WTC11 (cell line): Measurements from ENCODE around the gene RABL6. TPM values are rescaled to one million over a fixed set of nuclear protein-coding genes. Genes with fewer than 3 reads are reported as not detected.

Experiments
- ATAC-seq: fragments of 200-7000 bp; cut with Tn5 transposase; 2 replicates; pipeline ENCODE4 v1.10.0; 2021; ENCODE audit warnings: mild to moderate bottlenecking, moderate library complexity
- CTCF ChIA-PET: fragments of 300-600 bp; sonication (Branson Sonifier 250); formaldehyde crosslinking; loops from one replicate; lab custom pipeline; 2021; ENCODE audit warnings: antibody characterized with exemption; lab: Charles Lee
- POLR2A ChIA-PET: fragments of 350-600 bp; sonication (Branson Sonifier 250); formaldehyde crosslinking; loops from one replicate; lab custom pipeline; 2021; ENCODE audit warnings: antibody characterized with exemption; lab: Charles Lee
- DNase-seq: peaks from one replicate; pipeline ENCODE4 v3.0.0; 2021; ENCODE audit warnings: low spot score
- H3K27ac Mint-ChIP-seq: 2 replicates; pipeline ENCODE4 v1.8.0; 2021; ENCODE audit warnings: mixed read lengths
- H3K27me3 Mint-ChIP-seq: 2 replicates; pipeline ENCODE4 v1.8.0; 2021; ENCODE audit warnings: low read depth, mild to moderate bottlenecking, moderate library complexity, mixed read lengths
- H3K36me3 Mint-ChIP-seq: 2 replicates; pipeline ENCODE4 v1.8.0; 2021; ENCODE audit warnings: mixed read lengths
- H3K4me1 Mint-ChIP-seq: 2 replicates; pipeline ENCODE4 v1.8.0; 2022; ENCODE audit warnings: mixed read lengths
- H3K4me3 Mint-ChIP-seq: 2 replicates; pipeline ENCODE4 v1.8.0; 2021; ENCODE audit warnings: mild to moderate bottlenecking, moderate library complexity, mixed read lengths
- H3K9me3 Mint-ChIP-seq: 2 replicates; pipeline ENCODE4 v1.8.0; 2021; ENCODE audit warnings: mixed read lengths
- CTCF ChIP-seq: fragments of 200-600 bp; IDR thresholded peaks from 2 replicates; pipeline ENCODE4 v1.8.0; 2022; ENCODE audit warnings: antibody characterized with exemption
- ESRRA ChIP-seq: sonication (generic); formaldehyde crosslinking; IDR thresholded peaks from 2 replicates; pipeline ENCODE4 v1.8.1; 2022; ENCODE audit warnings: mild to moderate bottlenecking, missing genetic modification reagents, borderline replicate concordance
- FOXP1 ChIP-seq: sonication (generic); formaldehyde crosslinking; IDR thresholded peaks from 2 replicates; pipeline ENCODE4 v1.8.0; 2022; ENCODE audit warnings: missing genetic modification reagents, mild to moderate bottlenecking, moderate library complexity, borderline replicate concordance
- GRHL2 ChIP-seq: fragments of 250-450 bp; sonication (Bioruptor Pico); IDR thresholded peaks from 2 replicates; pipeline ENCODE4 v1.8.0; 2022; ENCODE audit warnings: mild to moderate bottlenecking, moderate library complexity; ENCODE audit not compliant: insufficient replicate concordance, severe bottlenecking
- IRF2 ChIP-seq: sonication (generic); formaldehyde crosslinking; IDR thresholded peaks from 2 replicates; pipeline ENCODE4 v1.8.0; 2022; ENCODE audit warnings: low read depth, missing genetic modification reagents, borderline replicate concordance
- MYBL2 ChIP-seq: sonication (generic); formaldehyde crosslinking; IDR thresholded peaks from 2 replicates; pipeline ENCODE4 v1.8.1; 2023; ENCODE audit warnings: mild to moderate bottlenecking, moderate library complexity, missing genetic modification reagents
- NFE2L1 ChIP-seq: sonication (generic); formaldehyde crosslinking; IDR thresholded peaks from 2 replicates; pipeline ENCODE4 v1.8.1; 2023; ENCODE audit warnings: missing genetic modification reagents
- NFYB ChIP-seq: sonication (generic); formaldehyde crosslinking; conservative IDR thresholded peaks from 2 replicates; pipeline ENCODE4 v1.8.0; 2022; ENCODE audit warnings: low read depth, missing genetic modification reagents
- PRDM15 ChIP-seq: sonication (generic); formaldehyde crosslinking; IDR thresholded peaks from 2 replicates; pipeline ENCODE4 v1.8.0; 2022; ENCODE audit warnings: missing genetic modification reagents
- STAT6 ChIP-seq: sonication (generic); formaldehyde crosslinking; conservative IDR thresholded peaks from 2 replicates; pipeline ENCODE4 v1.8.1; 2023; ENCODE audit warnings: mild to moderate bottlenecking, low read depth, missing genetic modification reagents, moderate library complexity
- ZNF263 ChIP-seq: sonication (generic); formaldehyde crosslinking; IDR thresholded peaks from 2 replicates; pipeline ENCODE4 v1.8.1; 2022; ENCODE audit warnings: low read depth, mild to moderate bottlenecking, moderate library complexity, missing genetic modification reagents
- ZNF423 ChIP-seq: fragments of 250-450 bp; sonication (Bioruptor Pico); IDR thresholded peaks from 2 replicates; pipeline ENCODE4 v2.1.2; 2022; ENCODE audit warnings: mild to moderate bottlenecking, moderate library complexity
- ZNF532 ChIP-seq: fragments of 250-450 bp; sonication (Bioruptor Pico); IDR thresholded peaks from 2 replicates; pipeline ENCODE4 v1.9.0; 2021; ENCODE audit warnings: mild to moderate bottlenecking, borderline replicate concordance
- ZNF671 ChIP-seq: fragments of 250-450 bp; sonication (Bioruptor Pico); IDR thresholded peaks from 2 replicates; pipeline ENCODE4 v1.8.0; 2021; ENCODE audit warnings: mild to moderate bottlenecking
- total RNA-seq: library from RNA; stranded (reverse); gene quantifications from 3 replicates; pipeline ENCODE4 v1.2.3, GENCODE V29; 2021

The RABL6 gene
- total RNA-seq, 1 experiment from 2014 or later = 171 TPM

GRCh38 chr9:136777359-136777758, 30.4 kb upstream of the RABL6 start:
- no peak for ATAC-seq
- ChIA-PET POLR2A (no interaction called here), CTCF (interaction anchor here (0.7 to 3.2 kb wide), 13 partner anchors 7 to 290 kb away, joined by 3 to 22 read pairs (median 5); partner anchors contain the start of genes AJM1, LCN8 and TMEM141)
- Mint-ChIP-seq H3K27me3 (peaks cover 53% of the 10 kb centered on the region), H3K36me3 (peaks cover 11% of the 10 kb centered on the region), H3K4me3 (no peak overlapping the region), H3K9me3 (peaks cover 28% of the 10 kb centered on the region), H3K27ac (no peak overlapping the region), H3K4me1 (no peaks in the 10 kb centered on the region)
- no peak for DNase-seq
- TF ChIP-seq STAT6 (CRISPR knock-in tag) = no peak
- no peak for TF ChIP-seq FOXP1
- no peak for TF ChIP-seq GRHL2
- TF ChIP-seq ZNF423 = no peak

- Mint-ChIP-seq H3K4me1 (no peaks in the 10 kb centered on the region), H3K27ac (no peak overlapping the region), H3K4me3 (no peak overlapping the region), H3K27me3 (peaks cover 53% of the 10 kb centered on the region), H3K36me3 (no peaks in the 10 kb centered on the region), H3K9me3 (peaks cover 16% of the 10 kb centered on the region)
- ChIA-PET POLR2A (interaction anchor here (0.6 kb wide), 1 partner anchor 1108 kb away, joined by 3 read pairs; no protein-coding TSS in a partner anchor), CTCF (interaction anchor here (0.6 to 3.2 kb wide), 5 partner anchors 10 to 255 kb away, joined by 3 to 22 read pairs (median 5); partner anchors contain the start of gene LCN8)
- DNase-seq (no peak), ATAC-seq (no peak)
- peak; percentile 50; the same call in 1 of the 2 replicates for TF ChIP-seq PRDM15 (CRISPR knock-in tag)
- no peak for TF ChIP-seq ZNF263 (CRISPR knock-in tag)
Measured at GRCh38 chr9:136779808-136780207, 27.9 kb upstream of the RABL6 start.

- Mint-ChIP-seq H3K27me3 (peaks cover 46% of the 10 kb centered on the region), H3K27ac (no peak overlapping the region), H3K9me3 (peaks cover 16% of the 10 kb centered on the region), H3K36me3 (no peaks in the 10 kb centered on the region), H3K4me3 (no peak overlapping the region), H3K4me1 (no peaks in the 10 kb centered on the region)
- no peak for DNase-seq
- ATAC-seq = no peak
- POLR2A ChIA-PET = no interaction called here
- TF ChIP-seq ESRRA (CRISPR knock-in tag) (no peak), ZNF263 (CRISPR knock-in tag) (no peak), PRDM15 (CRISPR knock-in tag) (no peak), MYBL2 (no peak), FOXP1 (no peak), CTCF (no peak), IRF2 (CRISPR knock-in tag) (no peak), NFE2L1 (CRISPR knock-in tag) (no peak), NFYB (no peak), ZNF671 (CRISPR knock-in tag) (no peak), ZNF532 (CRISPR knock-in tag) (no peak)
- CTCF ChIA-PET = interaction anchor here (0.6 kb wide), 1 partner anchor 13 kb away, joined by 3 read pairs; no protein-coding TSS in a partner anchor
Measured at GRCh38 chr9:136782452-136782851, 25.3 kb upstream of the RABL6 start.
